SW 1271 (cell line): ENCODE results near the gene BNC2.

ENCODE experiments used
- DNase-seq, 2 experiments: peaks; one replicate each; lab custom pipeline; 2025; lab: John Stamatoyannopoulos, UW

The BNC2 gene

DNA sequence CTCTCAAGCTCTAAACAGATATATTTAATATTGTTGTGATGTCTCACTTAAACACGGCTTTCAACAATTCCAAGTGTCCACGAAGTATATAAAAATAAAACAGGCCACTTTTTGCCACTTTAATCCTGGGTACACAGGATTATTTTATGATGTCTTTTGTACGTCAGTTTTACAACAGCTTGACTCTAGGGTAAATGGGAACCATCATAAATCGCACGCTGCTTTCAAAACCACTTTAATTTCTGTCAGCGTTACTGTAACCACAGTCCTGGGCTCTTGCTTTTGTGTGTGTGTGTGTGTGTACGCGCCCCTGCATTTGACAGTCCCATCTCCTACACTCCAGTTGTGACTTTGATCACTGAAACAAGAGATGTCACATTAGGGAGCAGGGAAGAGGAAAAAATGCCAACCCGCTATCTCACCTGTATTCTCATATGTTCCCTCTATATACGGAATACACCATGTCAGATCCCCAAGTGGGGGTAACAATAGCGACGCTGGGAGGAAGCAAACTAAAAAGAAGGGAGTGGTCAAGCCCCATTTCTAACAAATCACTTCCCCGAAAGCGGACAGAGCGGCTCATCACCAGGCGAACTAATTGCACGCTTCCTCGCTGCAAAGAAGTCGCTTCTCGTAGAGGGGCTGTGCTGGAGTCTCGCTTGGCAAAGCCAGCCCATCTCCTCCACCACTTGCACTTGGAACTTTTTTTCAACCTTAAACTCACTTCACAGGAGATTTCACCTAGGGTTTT is 1.2 kb downstream of the BNC2 start:
- no peak for DNase-seq

DNA sequence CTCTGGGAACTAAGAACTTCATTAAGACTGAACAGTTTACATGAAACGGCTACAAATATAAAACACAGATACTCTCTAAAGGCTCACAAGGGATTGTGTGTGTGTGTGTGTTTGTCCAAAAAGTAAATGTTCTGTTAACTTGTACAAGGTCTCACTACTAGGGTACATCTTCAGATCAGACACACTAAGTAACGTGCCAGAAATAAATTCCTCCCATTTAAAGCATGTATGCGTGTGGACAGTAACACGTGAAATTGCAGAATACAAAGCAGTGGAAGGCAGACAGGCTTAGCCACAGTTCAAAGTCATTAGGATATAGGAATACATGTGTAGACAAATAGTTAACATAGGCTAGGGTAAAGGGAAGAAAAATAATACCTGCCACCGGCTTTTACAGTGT is 1.8 kb downstream of the BNC2 start:
- no peak for DNase-seq

DNA sequence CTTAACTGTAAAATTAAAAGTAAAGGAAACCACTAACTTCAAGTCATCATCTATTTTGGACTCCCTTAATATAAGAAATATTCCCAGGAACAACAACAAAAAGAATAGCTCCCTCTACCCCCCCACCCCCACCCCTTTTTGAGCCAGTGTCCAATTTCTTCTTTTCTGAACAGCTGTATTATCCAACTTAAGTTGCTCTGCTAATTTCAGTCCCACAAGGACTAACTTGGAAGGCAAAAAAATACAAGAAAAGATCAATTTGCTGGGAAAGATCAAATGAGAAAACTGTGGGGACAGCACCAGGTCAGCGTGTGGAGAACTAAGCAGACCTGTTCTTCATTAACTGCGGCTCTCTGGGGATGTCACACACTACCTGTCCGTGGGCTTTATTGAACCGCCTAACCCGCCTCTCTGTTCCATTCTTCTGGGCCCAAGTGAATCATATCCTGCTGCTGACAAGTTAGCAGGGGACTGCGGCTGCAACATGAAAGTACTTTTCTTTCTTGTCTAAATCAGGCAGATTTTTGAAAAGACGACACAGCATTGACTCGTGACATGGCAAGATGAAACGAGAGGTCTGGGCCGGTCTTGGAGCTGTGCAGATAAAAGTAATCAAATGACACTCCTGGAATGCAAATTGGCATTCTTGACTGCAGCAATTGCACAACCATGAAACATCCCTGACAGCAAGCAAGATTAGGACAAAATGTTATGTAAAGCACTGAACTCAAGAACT is 2.7 kb downstream of the BNC2 start:
- no peak for DNase-seq

DNA sequence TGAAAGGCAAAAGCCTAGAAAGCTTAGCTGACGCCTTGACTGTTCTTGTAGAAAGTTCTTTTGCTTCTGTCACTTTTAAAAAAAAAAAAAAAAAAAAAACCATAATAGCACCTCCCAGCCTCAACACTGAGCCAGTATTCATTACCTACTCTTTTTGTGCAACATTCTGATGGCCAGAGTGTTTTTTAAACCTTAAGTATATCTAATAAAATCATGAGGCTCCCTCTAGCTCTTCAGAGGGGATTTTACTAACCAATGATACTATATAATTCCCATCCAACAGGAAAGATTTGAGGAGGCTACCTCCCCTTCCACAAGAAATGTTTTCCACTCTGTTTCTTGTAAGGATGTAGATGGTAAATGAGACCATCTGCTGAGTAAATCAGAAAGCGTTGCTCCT is 3.9 kb downstream of the BNC2 start:
- no peak for DNase-seq

DNA sequence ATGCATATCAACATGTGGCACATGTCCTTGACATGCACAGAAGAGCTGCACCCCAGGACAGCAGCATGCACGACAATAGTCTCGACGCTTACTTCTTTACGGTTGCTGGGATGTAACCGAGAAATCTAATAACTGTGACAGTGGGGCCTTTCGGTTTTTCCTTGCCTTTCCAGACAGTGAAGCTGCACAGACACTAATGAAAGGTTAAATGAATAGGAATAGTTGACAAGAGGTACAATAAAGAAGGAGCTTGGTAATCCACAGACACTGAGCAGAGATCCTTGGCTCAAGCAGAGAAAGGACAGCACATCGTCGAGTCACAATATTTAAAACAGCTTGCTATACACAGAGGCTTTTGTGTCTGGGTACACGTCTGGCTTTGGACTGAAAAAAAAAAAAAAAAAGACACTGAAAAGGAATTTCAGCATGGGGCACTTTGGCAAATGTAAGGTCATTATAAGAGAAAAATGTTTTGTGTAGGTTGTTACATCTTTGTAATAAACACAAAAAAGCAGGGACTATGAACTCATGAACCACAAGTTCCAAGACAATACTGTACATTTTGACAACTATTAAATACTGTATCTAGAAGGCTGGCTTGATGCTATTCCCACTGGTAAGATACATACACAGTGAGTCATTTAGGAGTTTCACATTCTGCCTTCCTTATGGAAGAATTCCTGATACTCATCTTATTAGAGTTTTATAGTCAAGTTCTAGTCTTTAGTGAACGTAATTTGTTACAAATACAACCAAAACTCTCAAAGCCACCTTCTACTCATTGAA is 5.6 kb downstream of the BNC2 start:
- no peak for DNase-seq

DNA sequence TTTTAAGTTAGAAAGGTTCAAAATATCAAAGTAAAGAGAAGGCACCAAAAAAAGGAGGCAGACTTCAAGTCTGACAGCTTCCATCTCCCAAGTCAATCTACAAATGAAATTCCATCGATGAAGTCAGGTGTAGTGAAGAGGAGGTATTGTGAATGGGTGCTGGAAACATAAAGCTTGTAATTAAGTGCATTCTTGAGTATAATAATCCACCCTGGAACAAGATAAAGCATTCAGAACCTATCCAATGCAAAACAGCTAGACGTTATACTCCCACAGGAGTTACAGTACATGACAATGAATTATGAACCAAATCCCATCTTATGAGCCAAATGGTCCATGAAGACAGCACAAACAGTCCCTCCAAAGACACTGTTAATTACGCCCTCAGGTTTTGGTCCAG is 22.3 kb downstream of the BNC2 start:
- no peak for DNase-seq

DNA sequence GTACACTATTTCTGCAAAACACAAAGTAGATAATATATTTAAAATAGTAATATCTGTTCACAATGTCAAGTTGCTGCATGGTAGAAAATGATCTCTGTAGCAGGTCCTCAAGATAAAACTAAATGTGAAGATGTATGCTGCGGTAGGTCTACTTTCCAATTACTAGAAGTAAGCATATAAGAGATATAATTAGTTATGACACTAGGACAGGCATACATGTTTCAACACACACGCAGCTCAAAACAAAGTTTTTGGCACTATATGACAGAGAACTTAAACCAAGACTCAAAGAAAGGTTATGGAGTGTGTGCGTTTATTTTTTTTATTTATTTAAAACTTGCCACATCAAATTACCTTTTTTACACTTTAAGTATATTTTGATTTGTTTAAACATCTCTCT is 23.5 kb downstream of the BNC2 start:
- DNase-seq, result no peak

DNA sequence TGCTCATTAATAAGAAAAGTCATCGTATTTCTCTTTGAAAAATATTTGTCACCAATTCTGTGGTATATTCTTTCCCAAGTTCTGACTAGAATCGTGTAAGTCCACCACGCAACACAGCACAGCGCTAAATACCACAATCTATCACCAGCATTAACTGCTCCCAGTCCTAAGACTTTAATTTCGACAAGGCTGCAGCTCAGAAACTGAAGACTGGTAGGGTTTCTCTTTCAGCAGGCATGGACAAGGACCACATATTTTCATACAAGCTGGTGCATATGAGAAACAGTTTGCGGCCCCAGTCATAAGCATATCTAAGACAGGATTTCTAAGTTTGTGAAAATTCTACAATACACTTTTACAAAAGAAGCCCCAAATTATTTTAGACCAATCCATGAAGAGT is 24.1 kb downstream of the BNC2 start:
- no peak for DNase-seq

DNA sequence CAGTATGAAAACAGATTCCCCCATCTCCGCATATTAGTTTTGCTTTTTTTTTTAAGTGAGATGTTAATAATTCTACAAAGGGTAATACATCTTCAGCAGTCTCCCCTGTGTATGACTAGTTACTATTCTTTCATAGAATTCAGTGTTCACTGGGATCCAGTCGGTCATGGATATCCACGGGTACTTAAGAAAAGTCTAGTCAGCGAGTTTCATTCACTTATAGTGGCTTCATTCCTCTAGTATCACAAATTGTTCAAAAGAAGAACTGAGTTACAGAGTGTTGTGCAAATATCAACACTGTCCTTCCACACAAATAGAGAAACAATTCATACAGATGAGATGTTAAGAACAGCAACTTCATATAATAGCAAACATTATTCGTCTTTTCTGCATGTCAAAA is 35.7 kb downstream of the BNC2 start:
- no peak for DNase-seq

DNA sequence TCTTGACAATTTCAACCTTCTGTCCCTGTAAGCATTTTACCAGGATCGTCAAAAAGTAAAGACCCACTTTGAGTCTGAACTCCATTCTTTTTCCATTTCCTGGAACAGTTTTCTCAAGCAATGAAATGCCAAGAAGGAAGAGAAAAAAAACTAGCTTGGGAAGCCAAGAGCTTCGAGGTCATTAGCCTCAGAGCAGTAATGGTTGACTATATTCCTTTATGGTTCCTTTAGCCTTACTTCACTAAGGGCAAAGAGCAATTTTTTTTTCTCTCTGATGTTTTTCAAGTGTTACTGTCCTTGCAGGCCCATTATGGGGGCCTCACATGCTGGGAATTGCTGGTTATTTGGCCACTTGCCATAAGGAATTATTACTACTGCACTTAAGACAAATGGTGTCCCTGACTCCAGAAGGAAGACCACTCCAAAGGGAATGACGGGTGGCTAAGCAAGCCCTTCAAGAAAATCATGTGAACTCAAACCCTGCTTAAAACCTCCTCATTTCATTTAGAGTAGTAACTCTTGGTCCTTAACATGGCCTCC is 37.1 kb downstream of the BNC2 start:
- no peak for DNase-seq

DNA sequence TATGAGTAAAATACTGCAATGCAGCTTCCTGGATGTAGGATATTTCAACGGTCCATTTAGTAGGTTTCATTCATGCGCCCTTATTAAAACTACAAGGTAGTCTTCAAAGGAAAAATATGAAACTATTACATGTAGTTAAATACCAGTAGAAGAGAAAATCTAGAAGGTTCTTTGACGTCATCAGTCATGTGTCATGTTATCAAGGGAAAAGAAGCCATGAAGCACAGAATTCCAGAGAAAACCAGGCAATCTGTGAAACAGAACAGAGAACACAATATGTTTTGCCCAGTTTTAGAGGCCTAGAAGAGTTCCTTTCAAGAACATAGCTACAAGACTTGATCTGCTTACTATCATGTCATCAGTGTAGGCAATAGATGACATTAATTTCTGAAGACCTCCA is 38.4 kb downstream of the BNC2 start:
- no peak for DNase-seq

DNA sequence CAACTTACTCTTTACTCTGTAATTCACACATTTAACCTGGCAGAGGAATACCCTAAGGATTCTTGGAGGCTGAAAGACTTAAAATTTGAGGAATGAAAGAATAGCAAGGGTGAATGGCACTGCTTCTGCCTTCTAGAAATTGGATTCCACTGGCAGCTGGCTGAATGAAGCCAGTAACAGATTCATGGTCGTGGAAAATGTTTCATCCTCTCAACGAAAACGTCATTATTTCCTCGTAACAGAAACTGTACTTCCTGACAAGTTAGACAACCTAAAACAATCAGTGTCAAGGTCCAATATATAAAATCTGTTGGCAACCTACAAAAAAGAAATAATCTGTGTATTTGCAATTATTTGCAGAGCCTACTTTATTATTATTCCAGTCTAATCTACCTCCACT is 39.7 kb downstream of the BNC2 start:
- no peak for DNase-seq

DNA sequence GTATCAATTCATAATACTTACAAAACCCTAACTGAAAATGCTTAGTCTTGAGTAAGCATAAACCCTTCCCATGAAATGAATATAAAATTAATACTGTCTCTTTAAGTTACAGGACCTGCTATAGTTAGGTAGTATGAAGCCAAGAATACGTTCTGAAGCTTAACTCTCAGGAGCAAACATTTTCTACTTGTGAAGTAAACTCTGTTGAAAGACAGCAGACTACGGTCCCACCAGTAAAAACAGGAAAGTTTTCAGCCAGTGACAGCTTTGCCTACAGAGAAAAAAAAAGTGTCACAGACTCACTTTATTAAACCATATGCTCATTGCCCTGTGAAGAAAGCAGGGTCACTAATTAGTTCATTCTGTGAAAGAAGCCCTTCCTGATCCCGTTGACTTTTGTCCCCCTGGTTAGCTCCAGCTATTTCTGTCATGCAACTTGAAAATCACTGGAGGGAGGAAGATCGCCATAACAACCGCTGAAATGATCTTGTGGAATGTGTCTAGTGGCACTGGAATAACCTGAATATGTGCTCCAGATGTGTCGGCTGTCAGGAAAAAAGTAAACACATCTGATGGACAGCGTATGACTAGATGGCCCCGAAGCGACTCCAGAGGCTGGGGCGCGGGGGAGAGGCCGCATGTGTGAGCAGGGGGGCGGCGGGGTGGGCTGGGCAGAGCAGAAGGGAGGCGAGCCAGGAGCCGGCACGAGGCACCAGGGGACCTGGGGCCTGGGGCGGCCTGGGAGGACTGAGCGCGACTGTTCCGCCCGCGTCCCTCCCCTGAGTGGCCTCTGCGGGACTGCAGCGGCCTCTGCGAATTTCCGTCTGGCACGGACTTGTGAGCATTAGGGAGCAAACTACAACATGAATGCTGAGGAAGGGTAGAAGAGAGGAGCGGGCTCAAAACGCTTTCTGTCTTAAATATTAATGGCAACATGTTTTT is 41.9 kb downstream of the BNC2 start:
- no peak for DNase-seq

DNA sequence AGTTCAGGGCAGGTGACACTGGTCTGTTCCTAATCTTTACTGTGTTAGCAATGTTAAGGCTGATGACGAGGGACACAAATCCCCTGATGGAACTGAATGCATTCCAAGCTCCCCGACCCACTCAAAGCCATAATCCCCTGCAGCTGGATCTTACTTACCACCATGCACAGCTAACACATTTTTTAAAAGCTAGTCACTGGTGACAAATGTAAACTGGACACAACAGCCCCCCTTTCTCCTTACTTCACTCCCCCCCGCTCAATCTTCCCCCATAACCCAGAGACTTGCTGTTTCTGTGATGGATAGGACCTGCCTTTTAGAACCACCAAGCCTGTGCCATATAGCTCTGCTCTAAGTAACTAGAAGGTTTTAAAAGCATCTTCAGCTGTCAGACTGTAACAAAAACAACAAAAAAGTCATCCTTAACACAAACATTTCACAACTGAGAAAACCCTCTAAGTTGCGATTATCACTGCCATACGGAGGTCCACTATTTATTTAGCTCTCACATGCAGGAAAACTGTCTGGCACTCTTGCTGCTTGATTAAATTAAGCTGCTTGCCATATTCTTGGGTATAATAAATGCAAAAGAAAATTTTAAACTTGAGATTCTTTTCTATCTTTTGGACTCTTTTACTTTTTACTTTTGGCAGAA is 44.4 kb downstream of the BNC2 start:
- DNase-seq, result no peak

DNA sequence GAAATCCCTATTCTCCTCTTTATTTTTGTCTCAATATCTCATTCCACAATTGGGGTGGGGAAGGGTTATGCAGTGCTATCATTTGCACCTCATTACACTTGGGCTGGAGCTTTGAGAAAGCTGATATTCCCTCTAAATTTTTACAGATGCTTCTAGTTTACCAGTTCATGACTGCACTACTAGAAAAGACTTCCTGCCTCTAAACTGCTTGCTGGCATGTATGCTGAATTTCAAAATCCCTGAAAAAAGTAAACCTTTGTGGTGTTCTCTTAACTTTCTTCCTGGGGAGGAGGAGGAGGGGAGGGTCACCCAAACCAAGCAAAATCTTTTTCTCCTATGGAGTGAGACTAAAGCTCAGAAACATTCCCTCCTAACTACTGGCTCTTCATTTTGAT is 45.1 kb downstream of the BNC2 start:
- no peak for DNase-seq

DNA sequence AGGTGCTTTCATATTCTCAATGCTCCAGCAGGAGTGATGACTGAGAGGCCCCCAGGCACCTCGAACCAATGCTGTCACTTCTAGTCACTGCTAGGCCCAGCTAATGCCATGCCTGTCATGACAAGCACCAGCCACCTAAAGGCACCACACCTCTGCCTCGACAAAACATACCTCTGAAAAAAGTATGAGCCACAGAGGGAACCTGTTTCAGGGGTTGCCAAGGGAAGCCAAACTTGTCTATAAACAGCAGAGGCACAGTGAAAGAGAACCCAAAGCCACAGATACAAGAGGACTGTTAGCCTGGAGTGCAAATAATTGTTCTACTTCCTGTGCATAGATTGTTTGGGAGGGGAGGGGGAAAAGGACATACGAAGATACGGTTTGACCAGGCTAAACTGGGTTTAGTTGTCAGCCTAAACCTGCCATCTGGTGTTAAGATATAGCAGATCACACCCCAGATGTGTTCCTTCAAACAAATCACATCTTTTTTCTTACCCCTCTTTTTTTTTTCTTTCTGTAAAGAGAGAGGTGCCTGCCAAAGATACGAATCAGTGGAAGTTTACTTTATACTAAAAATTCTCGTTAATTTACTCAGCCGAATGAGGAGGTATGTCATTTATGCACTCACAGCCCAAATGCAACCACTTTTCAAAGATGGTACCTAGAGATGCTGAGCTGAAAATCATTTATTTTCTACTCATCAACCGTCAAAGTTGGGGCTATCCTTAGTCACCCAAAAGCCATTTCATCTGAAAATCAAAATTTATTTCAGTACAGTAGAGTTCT is 45.7 kb downstream of the BNC2 start:
- no peak for DNase-seq

DNA sequence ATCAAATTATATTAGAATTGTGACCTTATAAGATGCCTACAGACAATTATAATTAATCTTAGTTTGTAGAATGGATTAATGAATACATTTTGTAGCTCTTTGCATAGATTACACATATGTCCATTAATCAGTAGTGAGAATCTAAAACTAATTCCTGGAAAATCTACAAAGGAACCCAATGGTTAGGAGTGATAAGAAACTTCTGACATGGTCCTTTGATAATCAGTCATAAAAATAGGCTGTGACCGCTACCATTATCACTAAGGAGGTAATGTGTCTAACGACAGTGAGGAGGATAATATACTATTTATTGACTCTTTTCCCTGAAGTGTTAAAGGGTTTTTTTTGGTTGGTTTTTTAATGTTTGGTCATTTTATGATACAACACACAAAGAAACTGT is 46.6 kb downstream of the BNC2 start:
- no peak for DNase-seq

DNA sequence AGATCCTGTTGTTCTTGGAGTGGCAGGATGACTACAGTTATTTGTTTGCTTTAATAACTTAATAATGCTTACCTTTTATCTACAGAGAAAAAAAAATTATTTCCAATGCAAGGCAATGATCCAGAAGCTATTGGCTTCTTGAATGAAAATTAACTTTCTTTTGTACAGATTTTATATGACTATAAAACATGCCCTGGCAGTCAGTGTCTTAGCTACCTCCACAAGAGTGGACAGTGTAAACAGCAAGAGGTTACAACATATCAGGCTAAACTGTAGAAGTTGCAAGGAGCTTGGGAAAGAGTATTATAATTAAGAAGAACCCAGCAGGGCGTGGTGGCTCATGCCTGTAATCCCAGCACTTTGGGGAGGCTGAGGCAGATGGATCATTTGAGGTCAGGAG is 49.1 kb downstream of the BNC2 start:
- no peak for DNase-seq

DNA sequence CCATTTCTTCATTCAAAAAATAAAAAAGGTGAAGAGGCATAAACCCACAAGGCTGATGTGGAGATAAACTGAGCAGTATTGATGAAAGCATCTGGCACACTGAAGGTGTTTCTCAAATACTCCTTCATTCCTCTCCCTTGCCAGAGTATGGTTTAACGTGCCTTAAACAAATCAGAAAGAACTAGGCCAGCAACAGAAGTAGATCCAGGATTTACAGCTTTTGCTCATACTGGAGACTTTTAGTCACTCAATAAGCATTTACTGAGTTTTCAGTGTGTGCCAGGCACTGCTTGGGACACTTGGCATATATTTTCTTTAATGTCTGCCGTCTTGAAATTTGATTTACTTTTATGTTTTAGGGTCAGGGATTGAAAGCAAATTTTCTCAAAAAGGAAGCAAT is 53.0 kb downstream of the BNC2 start:
- no peak for DNase-seq

DNA sequence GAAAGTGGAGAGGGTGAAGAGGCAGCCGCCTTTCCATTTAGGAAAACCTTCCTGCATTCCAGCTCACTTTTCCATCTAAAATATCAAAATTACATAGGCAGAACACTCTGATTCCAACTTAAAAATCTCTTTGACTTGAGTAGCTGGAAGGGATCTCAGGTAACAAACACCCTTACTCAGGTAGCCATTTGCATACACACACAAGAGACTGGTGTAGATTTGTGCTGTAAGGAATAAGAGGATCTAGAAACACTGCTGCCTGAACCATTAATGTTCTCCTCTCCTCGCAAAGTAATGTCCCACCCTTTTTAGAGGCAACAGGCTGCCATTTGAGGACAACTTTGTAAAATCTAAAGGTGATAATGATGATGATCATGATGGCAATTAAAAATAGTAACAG is 53.5 kb downstream of the BNC2 start:
- DNase-seq, result no peak
